K562 (cell line): ENCODE results near the gene ZBTB14. TPM values are rescaled to one million over a fixed set of nuclear protein-coding genes. Genes with fewer than 3 reads are reported as not detected.

ENCODE experiments used
- ATAC-seq: fragments of 200-7000 bp; cut with Tn5 transposase; 3 replicates; pipeline ENCODE4 v1.9.1; 2020; ENCODE audit warnings: moderate library complexity
- BruUV-seq: library from RNA; stranded (reverse); fragments of 400-500 nt; replicated peaks from 2 replicates; lab custom pipeline; 2021; lab: Mats Ljungman, UMichigan
- CTCF ChIA-PET: fragments of 300-600 bp; formaldehyde crosslinking; extraction: SDS; loops from one replicate; lab custom pipeline; 2021; ENCODE audit warnings: low intra/inter-chr PET ratio; lab: Yijun Ruan, JAX
- POLR2A ChIA-PET: fragments of 300-600, 350-650 bp; sonication (Branson Sonifier 250); formaldehyde crosslinking; extraction: SDS; loops from one replicate; lab custom pipeline; 2021; ENCODE audit warnings: antibody characterized with exemption, inconsistent platforms; lab: Yijun Ruan, JAX
- DNase-seq, 4 experiments: peaks; one replicate each; pipeline versions ENCODE4 v3.0.0 to v3.0.0-alpha.2; 2011 to 2018; ENCODE audit warnings: low spot score in 3 of 4, mixed read lengths in 3 of 4; ENCODE audit errors: extremely low read depth in 1 of 4
- FAIRE-seq: peaks from 2 replicates; lab custom pipeline; 2011; peaks lifted over from hg19 to GRCh38; lab: Jason Lieb, UNC
- H2AFZ ChIP-seq: 2 replicates; pipeline ENCODE4 v1.6.0; 2011; ENCODE audit warnings: low read depth, low read length, control low read depth, inconsistent platforms
- H3K27ac ChIP-seq: fragments of 200-600 bp; 3 replicates; pipeline ENCODE4 v1.8.0; 2011; ENCODE audit warnings: low read depth, mild to moderate bottlenecking, control low read depth, inconsistent platforms, low read length, moderate library complexity, mixed read lengths; ENCODE audit errors: extremely low read depth
- H3K27me3 ChIP-seq, 2 experiments: fragments of 300-600 bp in 1 of 2; 2 replicates in 1 of 2; 3 replicates in 1 of 2; pipeline versions ENCODE4 v1.6.0 to v1.8.0; 2011; ENCODE audit warnings: inconsistent platforms in 2 of 2, low read length in 2 of 2, mild to moderate bottlenecking in 1 of 2, mixed read lengths in 1 of 2, moderate library complexity in 1 of 2; ENCODE audit not compliant: control insufficient read depth in 2 of 2, insufficient read depth in 2 of 2
- H3K36me3 ChIP-seq: fragments of 300-600 bp; 3 replicates; pipeline ENCODE4 v1.8.0; 2011; ENCODE audit warnings: mild to moderate bottlenecking, low read length, inconsistent platforms; ENCODE audit not compliant: control insufficient read depth, insufficient read depth
- H3K4me1 ChIP-seq, 2 experiments: fragments of 200-600 bp in 1 of 2; replicated peaks in 1 of 2; 2 replicates in 1 of 2; 3 replicates in 1 of 2; pipeline versions ENCODE4 v1.5.1 to v1.8.0; 2011; ENCODE audit warnings: inconsistent platforms in 2 of 2, low read length in 2 of 2, mild to moderate bottlenecking in 1 of 2, mixed read lengths in 1 of 2, moderate library complexity in 1 of 2; ENCODE audit not compliant: control insufficient read depth in 2 of 2, insufficient read depth in 2 of 2
- H3K4me2 ChIP-seq: 2 replicates; pipeline ENCODE4 v1.6.1; 2011; ENCODE audit warnings: low read length, control low read depth, inconsistent platforms, mixed read lengths; ENCODE audit not compliant: insufficient read depth
- H3K4me3 ChIP-seq: fragments of 200-600 bp; sonication (generic), shearing (Covaris generic); 2 replicates; pipeline ENCODE4 v1.5.1; 2016; ENCODE audit warnings: control low read depth, inconsistent platforms
- H3K79me2 ChIP-seq: fragments of 200-600 bp; 3 replicates; pipeline ENCODE4 v1.8.0; 2011; ENCODE audit warnings: low read length, inconsistent platforms; ENCODE audit not compliant: control insufficient read depth, insufficient read depth
- H3K9ac ChIP-seq, 2 experiments: 2 replicates each; pipeline versions ENCODE4 v1.6.0 to v1.6.1; 2011; ENCODE audit warnings: low read depth in 2 of 2, low read length in 2 of 2, control low read depth in 1 of 2, inconsistent platforms in 1 of 2, mild to moderate bottlenecking in 1 of 2, mixed read lengths in 1 of 2; ENCODE audit not compliant: insufficient read depth in 1 of 2
- H3K9me1 ChIP-seq: one replicate; pipeline ENCODE4 v1.6.0; 2011; ENCODE audit warnings: inconsistent platforms, mild to moderate bottlenecking, low read length, moderate library complexity; ENCODE audit not compliant: control insufficient read depth, insufficient read depth
- H3K9me3 ChIP-seq: replicated peaks from 2 replicates; pipeline ENCODE4 v1.5.1; 2011; ENCODE audit warnings: low read depth, low read length, inconsistent platforms; ENCODE audit not compliant: control insufficient read depth, insufficient read depth
- H4K20me1 ChIP-seq: replicated peaks from 2 replicates; pipeline ENCODE4 v1.6.1; 2011; ENCODE audit warnings: low read length, inconsistent platforms, mixed read lengths; ENCODE audit not compliant: control insufficient read depth, insufficient read depth
- CHD2 ChIP-seq: IDR thresholded peaks from 2 replicates; pipeline ENCODE4 v1.6.1; 2011; ENCODE audit warnings: low read depth, low read length
- EGR1 ChIP-seq: fragments of 450-650 bp; conservative IDR thresholded peaks from 2 replicates; pipeline ENCODE4 v1.6.1; 2017; ENCODE audit warnings: mild to moderate bottlenecking
- EP300 ChIP-seq: IDR thresholded peaks from 2 replicates; pipeline ENCODE4 v1.6.1; 2012; ENCODE audit warnings: low read length, improper control_type of control experiment
- FOS ChIP-seq: IDR thresholded peaks from 3 replicates; pipeline ENCODE4 v1.6.1; 2011; ENCODE audit not compliant: insufficient read length; ENCODE audit errors: extremely low read depth
- GTF2A2 ChIP-seq: IDR thresholded peaks from 2 replicates; pipeline ENCODE4 v1.6.1; 2016; ENCODE audit warnings: mild to moderate bottlenecking, missing genetic modification characterization, missing compliant biosample characterization
- HNRNPLL ChIP-seq: fragments of 200-400 bp; formaldehyde crosslinking; IDR thresholded peaks from 2 replicates; pipeline ENCODE4 v1.6.1; 2017; ENCODE audit warnings: low read length, low read depth, mild to moderate bottlenecking; ENCODE audit not compliant: poor library complexity, severe bottlenecking
- HNRNPUL1 ChIP-seq: fragments of 200-400 bp; formaldehyde crosslinking; IDR thresholded peaks from 2 replicates; pipeline ENCODE4 v1.6.1; 2017; ENCODE audit warnings: low read length
- MCM2 ChIP-seq: fragments of 450-650 bp; IDR thresholded peaks from 2 replicates; pipeline ENCODE4 v1.6.1; 2017; ENCODE audit warnings: low read depth, mild to moderate bottlenecking
- TFAM ChIP-seq: fragments of 250-450 bp; sonication (Bioruptor Pico); conservative IDR thresholded peaks from 2 replicates; pipeline ENCODE4 v1.5.0; 2021; ENCODE audit warnings: mild to moderate bottlenecking, moderate library complexity
- YY1 ChIP-seq, 3 experiments: IDR thresholded peaks; 2 replicates each; pipeline ENCODE4 v1.6.1; 2011; ENCODE audit warnings: low read length in 2 of 3, mild to moderate bottlenecking in 2 of 3, moderate library complexity in 2 of 3, borderline replicate concordance in 1 of 3, control low read depth in 1 of 3, low read depth in 1 of 3; ENCODE audit not compliant: insufficient read depth in 3 of 3, insufficient replicate concordance in 2 of 3, control insufficient read depth in 1 of 3, insufficient read length in 1 of 3; ENCODE audit errors: extremely low read depth in 1 of 3
- ZNF3 ChIP-seq: fragments of 250-450 bp; sonication (Bioruptor Pico); IDR thresholded peaks from 2 replicates; pipeline ENCODE4 v1.5.0; 2021; ENCODE audit warnings: mild to moderate bottlenecking, moderate library complexity
- ZNF408 ChIP-seq: fragments of 250-450 bp; sonication (Bioruptor Pico); IDR thresholded peaks from 2 replicates; pipeline ENCODE4 v1.4.0; 2020; ENCODE audit warnings: low read depth, mild to moderate bottlenecking, moderate library complexity
- ZNF583 ChIP-seq: fragments of 250-450 bp; sonication (Bioruptor Pico); IDR thresholded peaks from 2 replicates; pipeline ENCODE4 v1.4.0; 2020
- WGBS: fragments of 100-300 bp; shearing (Covaris generic); methylation state at CpG from one replicate; pipeline ENCODE4 v1.1.6; 2016; ENCODE audit warnings: low coverage, mixed read lengths; ENCODE audit not compliant: insufficient coverage; ENCODE audit errors: missing lambda C conversion rate; 5-methylcytosine and 5-hydroxymethylcytosine counted together
- in situ Hi-C: fragments of 300-500 bp; cut with MboI; formaldehyde crosslinking; loops from 4 replicates; pipeline ENCODE4 v1.15.0; 2018; ENCODE audit warnings: inconsistent platforms, mixed read lengths
- intact Hi-C: fragments of 100-400 bp; cut with micrococcal nuclease; formaldehyde crosslinking; loops from 2 replicates; pipeline ENCODE4 v1.14.2; 2022
- polyA plus RNA-seq, 8 experiments: library from polyadenylated mRNA; depleted of rRNA in 4 of 8; stranded (reverse) in 5 of 8; unstranded in 3 of 8; fragments of >200 nt; fragmentation: Nextera tagmentation in 2 of 8; fragmentation: Illumina TruSeq in 1 of 8; extraction: Ambion mirVana in 2 of 8; extraction: Trizol in 1 of 8; gene quantifications; 2 replicates each; pipeline versions ENCODE4 v1.2.1 to v1.2.3, GENCODE V29; 2011 to 2014; ENCODE audit warnings: inconsistent platforms in 1 of 8, missing spikeins in 1 of 8
- total RNA-seq, 7 experiments: library from RNA; depleted of rRNA in 6 of 7; stranded (reverse); fragments of >200 nt in 6 of 7; fragmentation: Illumina TruSeq in 2 of 7; extraction: Trizol in 2 of 7; gene quantifications; 2 replicates each; pipeline versions ENCODE4 v1.2.1 to v1.2.3, GENCODE V29; 2011 to 2021; ENCODE audit warnings: low replicate concordance in 1 of 7
- TF ChIP-seq, protein P1 (sequence below): sonication (generic); formaldehyde crosslinking; IDR thresholded peaks from 2 replicates; pipeline ENCODE4 v1.8.1; 2023; ENCODE audit warnings: mild to moderate bottlenecking, missing genetic modification reagents
- TF ChIP-seq, protein P2 (sequence below): fragments of 250-450 bp; sonication (Bioruptor Pico); IDR thresholded peaks from 2 replicates; pipeline ENCODE4 v1.4.0; 2020; ENCODE audit warnings: mild to moderate bottlenecking, moderate library complexity
- TF ChIP-seq, protein P3 (sequence below), 2 experiments: IDR thresholded peaks; 2 replicates each; pipeline ENCODE4 v1.6.1; 2012; ENCODE audit warnings: improper control_type of control experiment in 2 of 2, low read depth in 2 of 2, low read length in 2 of 2, borderline replicate concordance in 1 of 2

ZBTB14 gene
- total and polyA plus RNA-seq, 9 of the 15 experiments (the other 6 are each of a cell fraction or from before 2014, with no cell fraction given), result 2.8 to 12.6 (median 9.0) TPM

DNA sequence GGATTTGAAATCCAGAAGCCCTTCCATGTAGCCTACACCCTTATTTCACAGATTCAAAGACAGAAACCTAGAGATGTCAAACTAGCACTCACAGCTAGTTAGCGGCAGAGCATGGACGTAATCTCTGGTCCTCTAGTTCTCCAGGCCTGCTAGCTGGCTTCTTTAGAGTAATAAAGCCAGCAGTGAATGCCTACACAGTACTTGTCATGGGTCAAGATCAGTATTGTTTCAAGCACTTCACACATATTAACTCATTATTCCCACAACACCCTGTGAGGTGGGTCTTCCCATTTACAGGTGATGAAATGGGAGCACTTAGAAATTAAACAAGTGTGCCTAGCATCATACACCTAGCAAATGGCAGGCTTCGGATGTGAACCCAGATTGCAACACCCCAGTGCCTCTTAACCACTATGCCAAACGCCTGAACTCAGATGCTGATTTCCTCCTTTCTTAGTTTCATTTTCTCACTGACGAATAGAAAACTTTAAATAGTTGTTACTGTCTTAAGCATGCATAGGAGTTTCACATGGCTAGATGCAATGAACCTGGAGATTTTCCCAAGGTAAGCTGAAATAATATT, 14.5 kb upstream of the ZBTB14 start:
- 0% methylated on average over 5 of the region's 5 CpGs for WGBS
- H3K9ac ChIP-seq, result no peak overlapping the region
- no peak overlapping the region for H3K4me3 ChIP-seq
- H3K27me3 ChIP-seq, result no peaks in the 10 kb centered on the region
- ATAC-seq (no peak), FAIRE-seq (no peak), DNase-seq (no peak)
- BruUV-seq, result no TSS peak
- H3K4me2 ChIP-seq, result no peak overlapping the region
- H2AFZ ChIP-seq, result no peak overlapping the region
- intact Hi-C loops, result no loop called here
- no peaks in the 10 kb centered on the region for H3K79me2 ChIP-seq
- H3K4me1 ChIP-seq, result no peaks in the 10 kb centered on the region
- H3K36me3 ChIP-seq, result no peaks in the 10 kb centered on the region
- in situ Hi-C loops, result no loop called here
- H3K9me1 ChIP-seq, result no peaks in the 10 kb centered on the region
- H4K20me1 ChIP-seq, result no peaks in the 10 kb centered on the region
- ChIA-PET CTCF (no interaction called here), POLR2A (no interaction called here)
- H3K9me3 ChIP-seq, result peaks cover 5% of the 10 kb centered on the region
- H3K27ac ChIP-seq, result no peak overlapping the region
- TF ChIP-seq YY1 (IDR thresholded peaks at IDR 0.05; ENCODE audit: borderline replicate concordance in 1 of 3, control insufficient read depth in 1 of 3, extremely low read depth in 1 of 3, insufficient read depth in 3 of 3, insufficient read length in 1 of 3, insufficient replicate concordance in 2 of 3, low read depth in 1 of 3, low read length in 2 of 3) (no peak), CHD2 (no peak), EP300 (no peak), ZNF408 (CRISPR knock-in tag) (no peak), FOS (no peak), MCM2 (no peak), TFAM (no peak), HNRNPUL1 (no peak), ZNF583 (no peak), GTF2A2 (tag) (no peak), HNRNPLL (no peak), EGR1 (no peak), ZNF3 (CRISPR knock-in tag) (no peak)
- TF ChIP-seq, protein P1, sequence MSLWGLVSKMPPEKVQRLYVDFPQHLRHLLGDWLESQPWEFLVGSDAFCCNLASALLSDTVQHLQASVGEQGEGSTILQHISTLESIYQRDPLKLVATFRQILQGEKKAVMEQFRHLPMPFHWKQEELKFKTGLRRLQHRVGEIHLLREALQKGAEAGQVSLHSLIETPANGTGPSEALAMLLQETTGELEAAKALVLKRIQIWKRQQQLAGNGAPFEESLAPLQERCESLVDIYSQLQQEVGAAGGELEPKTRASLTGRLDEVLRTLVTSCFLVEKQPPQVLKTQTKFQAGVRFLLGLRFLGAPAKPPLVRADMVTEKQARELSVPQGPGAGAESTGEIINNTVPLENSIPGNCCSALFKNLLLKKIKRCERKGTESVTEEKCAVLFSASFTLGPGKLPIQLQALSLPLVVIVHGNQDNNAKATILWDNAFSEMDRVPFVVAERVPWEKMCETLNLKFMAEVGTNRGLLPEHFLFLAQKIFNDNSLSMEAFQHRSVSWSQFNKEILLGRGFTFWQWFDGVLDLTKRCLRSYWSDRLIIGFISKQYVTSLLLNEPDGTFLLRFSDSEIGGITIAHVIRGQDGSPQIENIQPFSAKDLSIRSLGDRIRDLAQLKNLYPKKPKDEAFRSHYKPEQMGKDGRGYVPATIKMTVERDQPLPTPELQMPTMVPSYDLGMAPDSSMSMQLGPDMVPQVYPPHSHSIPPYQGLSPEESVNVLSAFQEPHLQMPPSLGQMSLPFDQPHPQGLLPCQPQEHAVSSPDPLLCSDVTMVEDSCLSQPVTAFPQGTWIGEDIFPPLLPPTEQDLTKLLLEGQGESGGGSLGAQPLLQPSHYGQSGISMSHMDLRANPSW (CRISPR knock-in tag), result no peak
- TF ChIP-seq, protein P2, sequence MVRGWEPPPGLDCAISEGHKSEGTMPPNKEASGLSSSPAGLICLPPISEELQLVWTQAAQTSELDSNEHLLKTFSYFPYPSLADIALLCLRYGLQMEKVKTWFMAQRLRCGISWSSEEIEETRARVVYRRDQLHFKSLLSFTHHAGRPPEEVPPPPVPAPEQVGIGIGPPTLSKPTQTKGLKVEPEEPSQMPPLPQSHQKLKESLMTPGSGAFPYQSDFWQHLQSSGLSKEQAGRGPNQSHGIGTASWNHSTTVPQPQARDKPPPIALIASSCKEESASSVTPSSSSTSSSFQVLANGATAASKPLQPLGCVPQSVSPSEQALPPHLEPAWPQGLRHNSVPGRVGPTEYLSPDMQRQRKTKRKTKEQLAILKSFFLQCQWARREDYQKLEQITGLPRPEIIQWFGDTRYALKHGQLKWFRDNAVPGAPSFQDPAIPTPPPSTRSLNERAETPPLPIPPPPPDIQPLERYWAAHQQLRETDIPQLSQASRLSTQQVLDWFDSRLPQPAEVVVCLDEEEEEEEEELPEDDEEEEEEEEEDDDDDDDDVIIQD (CRISPR knock-in tag), result no peak
- TF ChIP-seq, protein P3, sequence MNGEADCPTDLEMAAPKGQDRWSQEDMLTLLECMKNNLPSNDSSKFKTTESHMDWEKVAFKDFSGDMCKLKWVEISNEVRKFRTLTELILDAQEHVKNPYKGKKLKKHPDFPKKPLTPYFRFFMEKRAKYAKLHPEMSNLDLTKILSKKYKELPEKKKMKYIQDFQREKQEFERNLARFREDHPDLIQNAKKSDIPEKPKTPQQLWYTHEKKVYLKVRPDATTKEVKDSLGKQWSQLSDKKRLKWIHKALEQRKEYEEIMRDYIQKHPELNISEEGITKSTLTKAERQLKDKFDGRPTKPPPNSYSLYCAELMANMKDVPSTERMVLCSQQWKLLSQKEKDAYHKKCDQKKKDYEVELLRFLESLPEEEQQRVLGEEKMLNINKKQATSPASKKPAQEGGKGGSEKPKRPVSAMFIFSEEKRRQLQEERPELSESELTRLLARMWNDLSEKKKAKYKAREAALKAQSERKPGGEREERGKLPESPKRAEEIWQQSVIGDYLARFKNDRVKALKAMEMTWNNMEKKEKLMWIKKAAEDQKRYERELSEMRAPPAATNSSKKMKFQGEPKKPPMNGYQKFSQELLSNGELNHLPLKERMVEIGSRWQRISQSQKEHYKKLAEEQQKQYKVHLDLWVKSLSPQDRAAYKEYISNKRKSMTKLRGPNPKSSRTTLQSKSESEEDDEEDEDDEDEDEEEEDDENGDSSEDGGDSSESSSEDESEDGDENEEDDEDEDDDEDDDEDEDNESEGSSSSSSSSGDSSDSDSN (IDR thresholded peaks at IDR 0.05; ENCODE audit: borderline replicate concordance in 1 of 2, low read depth in 2 of 2, low read length in 2 of 2), result no peak
